Osteoblast (primary cell): ENCODE measurements around the gene USP2. TPM values are rescaled to one million over a fixed set of nuclear protein-coding genes. Genes with fewer than 3 reads are reported as not detected.

Experiments
- DNase-seq: peaks from one replicate; pipeline ENCODE4 v3.0.0; 2011; ENCODE audit warnings: low spot score, mixed read lengths; ENCODE audit not compliant: insufficient read length; ENCODE audit errors: missing footprints
- H2AFZ ChIP-seq: 2 replicates; pipeline ENCODE4 v1.6.0; 2011; ENCODE audit warnings: mild to moderate bottlenecking, low read length
- H3K27ac ChIP-seq: 2 replicates; pipeline ENCODE4 v1.5.1; 2011; ENCODE audit warnings: mild to moderate bottlenecking, low read depth, low read length, moderate library complexity
- H3K27me3 ChIP-seq: 2 replicates; pipeline ENCODE4 v1.6.0; 2012; ENCODE audit warnings: mild to moderate bottlenecking, control low read depth, inconsistent platforms, low read length, moderate library complexity; ENCODE audit not compliant: insufficient read depth
- H3K36me3 ChIP-seq: 2 replicates; pipeline ENCODE4 v1.5.1; 2011; ENCODE audit warnings: mild to moderate bottlenecking, low read length, control low read depth, moderate library complexity; ENCODE audit not compliant: insufficient read depth
- H3K4me1 ChIP-seq: 2 replicates; pipeline ENCODE4 v1.5.1; 2011; ENCODE audit warnings: mild to moderate bottlenecking, low read length, control low read depth, moderate library complexity; ENCODE audit not compliant: insufficient read depth
- H3K4me2 ChIP-seq: 2 replicates; pipeline ENCODE4 v1.6.0; 2011; ENCODE audit warnings: mild to moderate bottlenecking, low read length; ENCODE audit not compliant: insufficient read depth
- H3K4me3 ChIP-seq: fragments of 200-600 bp; sonication (generic); 3 replicates; pipeline ENCODE4 v1.5.1; 2012; ENCODE audit warnings: mild to moderate bottlenecking, low read length, inconsistent platforms; ENCODE audit not compliant: insufficient read depth
- H3K79me2 ChIP-seq: 2 replicates; pipeline ENCODE4 v1.6.0; 2012; ENCODE audit warnings: mild to moderate bottlenecking, low read length, control low read depth, inconsistent platforms; ENCODE audit not compliant: insufficient read depth
- H3K9me3 ChIP-seq: 2 replicates; pipeline ENCODE4 v1.5.1; 2011; ENCODE audit warnings: low read depth, low read length, control low read depth
- H4K20me1 ChIP-seq: 2 replicates; pipeline ENCODE4 v1.6.0; 2012; ENCODE audit warnings: mild to moderate bottlenecking, low read length, control low read depth; ENCODE audit not compliant: insufficient read depth
- total RNA-seq: library from RNA; depleted of rRNA; stranded (reverse); fragments of >200 nt; gene quantifications from 2 replicates; pipeline ENCODE4 v1.2.3, GENCODE V29; 2012
- TF ChIP-seq, protein P1 (sequence below): IDR thresholded peaks from 2 replicates; pipeline ENCODE4 v1.5.1; 2011; ENCODE audit warnings: mild to moderate bottlenecking, low read depth, low read length, moderate library complexity; ENCODE audit errors: extremely low read depth

The USP2 gene
- total RNA-seq, 1 donor: 0.36 TPM

DNA sequence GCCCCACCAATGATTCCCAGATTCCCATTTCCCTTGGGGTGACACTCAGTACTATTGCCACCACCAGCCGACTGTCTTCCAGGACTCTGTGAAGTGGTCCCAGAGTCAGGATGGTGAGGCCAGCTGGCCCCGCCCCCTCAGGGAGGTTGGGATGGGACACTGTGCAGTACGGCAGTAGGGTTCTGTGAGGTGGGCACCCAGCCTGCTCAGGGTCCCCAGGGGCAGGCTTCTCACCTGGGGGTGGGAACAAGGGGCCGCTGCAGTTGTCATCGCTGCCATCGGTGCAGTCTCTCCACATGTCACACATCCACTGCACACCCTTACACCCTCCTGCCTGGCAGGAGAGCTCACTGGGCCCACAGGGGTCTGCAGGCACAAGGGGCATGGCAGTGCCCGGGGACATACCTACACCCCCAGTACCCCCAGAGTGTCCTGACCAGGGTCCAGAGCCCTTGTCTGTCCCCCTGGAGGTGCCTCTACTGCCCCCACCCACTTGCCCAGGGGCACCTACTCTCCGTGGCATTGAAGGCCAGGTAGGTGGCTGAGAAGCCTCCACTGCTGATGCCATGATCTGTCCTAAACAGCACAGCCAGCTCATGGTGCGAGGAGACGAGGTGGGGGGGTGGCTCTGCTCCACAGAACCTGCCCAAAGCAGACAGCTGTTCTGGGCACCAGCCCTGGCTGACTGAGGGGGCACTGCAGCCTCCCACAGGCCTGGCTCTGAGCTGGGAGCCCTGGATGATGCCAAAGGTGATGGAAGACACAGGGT, 38.9 kb downstream of the USP2 start:
- Histone ChIP-seq H3K36me3 (no peaks in the 10 kb centered on the region), H3K4me2 (no peak overlapping the region), H3K27me3 (peaks cover 16% of the 10 kb centered on the region), H3K79me2 (no peaks in the 10 kb centered on the region), H2AFZ (no peak overlapping the region), H3K9me3 (no peaks in the 10 kb centered on the region), H3K4me3 (no peak overlapping the region), H3K4me1 (peaks cover 28% of the 10 kb centered on the region), H3K27ac (no peak overlapping the region), H4K20me1 (peaks cover 10% of the 10 kb centered on the region)
- TF ChIP-seq, protein P1, sequence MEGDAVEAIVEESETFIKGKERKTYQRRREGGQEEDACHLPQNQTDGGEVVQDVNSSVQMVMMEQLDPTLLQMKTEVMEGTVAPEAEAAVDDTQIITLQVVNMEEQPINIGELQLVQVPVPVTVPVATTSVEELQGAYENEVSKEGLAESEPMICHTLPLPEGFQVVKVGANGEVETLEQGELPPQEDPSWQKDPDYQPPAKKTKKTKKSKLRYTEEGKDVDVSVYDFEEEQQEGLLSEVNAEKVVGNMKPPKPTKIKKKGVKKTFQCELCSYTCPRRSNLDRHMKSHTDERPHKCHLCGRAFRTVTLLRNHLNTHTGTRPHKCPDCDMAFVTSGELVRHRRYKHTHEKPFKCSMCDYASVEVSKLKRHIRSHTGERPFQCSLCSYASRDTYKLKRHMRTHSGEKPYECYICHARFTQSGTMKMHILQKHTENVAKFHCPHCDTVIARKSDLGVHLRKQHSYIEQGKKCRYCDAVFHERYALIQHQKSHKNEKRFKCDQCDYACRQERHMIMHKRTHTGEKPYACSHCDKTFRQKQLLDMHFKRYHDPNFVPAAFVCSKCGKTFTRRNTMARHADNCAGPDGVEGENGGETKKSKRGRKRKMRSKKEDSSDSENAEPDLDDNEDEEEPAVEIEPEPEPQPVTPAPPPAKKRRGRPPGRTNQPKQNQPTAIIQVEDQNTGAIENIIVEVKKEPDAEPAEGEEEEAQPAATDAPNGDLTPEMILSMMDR: no peak
- peak; percentile 73 for DNase-seq

DNA sequence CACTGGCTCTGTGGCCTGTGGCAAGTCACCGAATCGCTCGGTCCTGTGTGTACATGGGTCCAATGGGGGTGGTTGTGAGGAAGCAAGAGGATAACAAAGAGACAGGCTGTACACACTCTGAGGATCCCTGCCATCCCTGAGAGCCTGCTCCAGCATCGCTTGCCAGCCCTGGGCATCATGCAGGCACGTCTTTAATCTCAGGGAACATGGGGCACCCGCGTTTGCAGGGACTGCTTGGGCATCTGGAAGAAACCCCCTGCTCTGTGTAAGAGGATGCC, 39.5 kb downstream of the USP2 start:
- H3K4me2 ChIP-seq: no peak overlapping the region
- H3K36me3 ChIP-seq: no peaks in the 10 kb centered on the region
- no peak overlapping the region for H3K4me3 ChIP-seq
- no peak overlapping the region for H3K27ac ChIP-seq
- TF ChIP-seq, protein P1: no peak
- H3K79me2 ChIP-seq: peaks cover 2% of the 10 kb centered on the region
- H4K20me1 ChIP-seq: peaks cover 10% of the 10 kb centered on the region
- H2AFZ ChIP-seq: no peak overlapping the region
- no peaks in the 10 kb centered on the region for H3K9me3 ChIP-seq
- peaks cover 34% of the 10 kb centered on the region for H3K4me1 ChIP-seq
- peaks cover 15% of the 10 kb centered on the region for H3K27me3 ChIP-seq
- peak; percentile 87 for DNase-seq

DNA sequence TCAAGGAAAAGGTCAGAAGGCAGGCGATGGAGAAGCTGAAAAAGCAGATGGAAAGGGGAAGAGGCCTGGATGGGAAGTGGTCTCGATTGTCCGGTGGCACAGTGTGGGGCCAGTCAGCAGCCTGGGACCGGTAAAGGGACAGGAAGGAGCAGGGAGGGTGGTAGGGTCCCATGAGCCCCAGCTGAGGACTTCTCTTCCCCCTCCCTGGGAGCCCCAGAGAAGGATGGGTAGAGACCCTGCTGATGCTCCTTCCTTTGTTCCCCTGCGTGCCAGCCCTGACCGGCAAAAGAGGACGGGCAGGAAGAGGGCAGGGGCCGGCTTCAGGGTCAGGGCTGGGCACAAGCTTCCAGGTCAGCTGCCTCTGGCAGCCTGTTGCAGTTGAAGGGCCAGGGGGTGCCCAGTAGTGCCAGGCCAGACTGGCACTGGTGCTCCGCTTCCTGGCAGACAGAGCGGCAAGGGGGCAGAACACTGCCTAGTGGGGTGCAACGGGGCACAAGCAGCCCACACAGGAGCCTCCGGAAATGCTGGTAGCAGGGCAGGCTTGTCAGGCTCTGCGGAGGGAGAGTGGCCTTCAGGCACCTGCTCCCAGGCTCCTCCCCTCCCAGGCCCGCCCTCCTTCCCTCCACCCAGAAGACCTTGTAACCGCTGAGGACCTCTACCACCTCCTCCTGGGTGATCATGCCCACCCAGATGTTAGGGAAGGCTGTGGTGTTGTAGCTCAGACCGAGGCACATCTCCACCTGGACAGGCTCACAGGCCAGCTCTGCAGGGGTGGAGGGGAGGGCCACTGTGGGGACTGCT, 40.1 kb downstream of the USP2 start:
- H3K4me2 ChIP-seq: peak overlapping the region; percentile 82
- TF ChIP-seq, protein P1: no peak
- H3K9me3 ChIP-seq: no peaks in the 10 kb centered on the region
- H3K27me3 ChIP-seq: peaks cover 13% of the 10 kb centered on the region
- peaks cover 4% of the 10 kb centered on the region for H3K36me3 ChIP-seq
- no peak overlapping the region for H2AFZ ChIP-seq
- H3K4me1 ChIP-seq: peaks cover 38% of the 10 kb centered on the region
- peak overlapping the region; percentile 76 for H3K4me3 ChIP-seq
- DNase-seq: peak; percentile 76
- no peak overlapping the region for H3K27ac ChIP-seq
- peaks cover 10% of the 10 kb centered on the region for H4K20me1 ChIP-seq
- peaks cover 7% of the 10 kb centered on the region for H3K79me2 ChIP-seq
